Left lung (tissue), 10 donors: ENCODE measurements around the gene FAT1. TPM values are rescaled to one million over a fixed set of nuclear protein-coding genes. Genes with fewer than 3 reads are reported as not detected.

ENCODE experiments used
- ATAC-seq: fragments of 200-7000 bp; cut with Tn5 transposase; one replicate; pipeline ENCODE4 v1.9.1; 2020; ENCODE audit warnings: moderate library complexity
- DNase-seq, 4 donors: peaks; one replicate each; pipeline ENCODE4 v3.0.0-alpha.2; 2013 to 2020
- H3K27ac ChIP-seq, 2 donors: fragments of 200-600 bp; sonication (generic) in 1 of 2; one replicate each; pipeline versions ENCODE4 v1.5.0 to v1.8.0; 2020 to 2021
- H3K27me3 ChIP-seq, 2 donors: fragments of 200-600 bp; sonication (generic) in 1 of 2; one replicate each; pipeline versions ENCODE4 v1.5.0 to v1.8.0; 2020 to 2021
- H3K36me3 ChIP-seq, 2 donors: fragments of 200-600 bp; sonication (generic) in 1 of 2; one replicate each; pipeline versions ENCODE4 v1.5.0 to v1.8.0; 2020 to 2021
- H3K4me1 ChIP-seq, 2 donors: fragments of 200-600 bp; one replicate each; pipeline ENCODE4 v1.8.0; 2021
- H3K4me3 ChIP-seq, 2 donors: fragments of 200-600 bp; sonication (generic) in 1 of 2; one replicate each; pipeline versions ENCODE4 v1.5.0 to v1.8.0; 2020 to 2021; ENCODE audit warnings: mild to moderate bottlenecking in 1 of 2
- H3K9me3 ChIP-seq, 2 donors: fragments of 200-600 bp; sonication (generic) in 1 of 2; one replicate each; pipeline versions ENCODE4 v1.5.0 to v1.8.0; 2020 to 2021
- CTCF ChIP-seq, 2 donors: fragments of 200-600 bp; sonication (generic) in 1 of 2; IDR thresholded peaks; one replicate each; pipeline versions ENCODE4 v1.5.0 to v1.8.0; 2021; ENCODE audit warnings: antibody characterized with exemption in 2 of 2
- intact Hi-C, 2 donors: fragments of 100-400 bp; cut with DNase I; formaldehyde crosslinking; loops; one replicate each; pipeline versions ENCODE4 v1.11.2 to v1.14.2; 2022
- polyA plus RNA-seq, 6 donors: library from polyadenylated mRNA; unstranded; fragments of 120-200 nt; gene quantifications; one replicate each; pipeline ENCODE4 v1.2.1, GENCODE V29; 2013; ENCODE audit not compliant: insufficient read length in 6 of 6
- total RNA-seq, 2 donors: library from RNA; stranded (reverse); fragmentation: NEBNext Ultra II Directional; extraction: Animal tissue kit (Norgen Biotek cat#: 25700); gene quantifications; one replicate each; pipeline ENCODE4 v1.2.1, GENCODE V29; 2021
- donor health status: DM: no; HTN: yes; CAD: no.
- donor health status: DM: no; HTN: no; CAD: no.

FAT1 gene
- total and polyA plus RNA-seq, 8 donors, result 70.3 to 278 (median 232) TPM

GRCh38 chr4:186740822-186741221 is 17.2 kb upstream of the FAT1 start:
- no peak overlapping the region for H3K4me3 ChIP-seq
- H3K27ac ChIP-seq, result no peak overlapping the region
- H3K36me3 ChIP-seq, result no peaks in the 10 kb centered on the region
- intact Hi-C loops, result no loop called here
- no peak for ATAC-seq
- no peaks in the 10 kb centered on the region for H3K4me1 ChIP-seq
- DNase-seq, result no peak
- no peaks in the 10 kb centered on the region for H3K27me3 ChIP-seq
- no peaks in the 10 kb centered on the region for H3K9me3 ChIP-seq
- TF ChIP-seq CTCF (IDR thresholded peaks at IDR 0.05), result no peak

GRCh38 chr4:186739802-186740434 is 16.3 kb upstream of the FAT1 start:
- Histone ChIP-seq H3K27ac (no peak overlapping the region), H3K27me3 (no peaks in the 10 kb centered on the region), H3K4me1 (no peaks in the 10 kb centered on the region), H3K4me3 (no peak overlapping the region), H3K36me3 (no peaks in the 10 kb centered on the region), H3K9me3 (no peaks in the 10 kb centered on the region)
- intact Hi-C loops, result no loop called here
- DNase-seq (no peak), ATAC-seq (no peak)
- TF ChIP-seq CTCF (IDR thresholded peaks at IDR 0.05), result no peak

- no peaks in the 10 kb centered on the region for H3K4me1 ChIP-seq
- H3K36me3 ChIP-seq, result no peaks in the 10 kb centered on the region
- DNase-seq (no peak), ATAC-seq (no peak)
- no peaks in the 10 kb centered on the region for H3K9me3 ChIP-seq
- H3K27me3 ChIP-seq, result no peaks in the 10 kb centered on the region
- H3K27ac ChIP-seq, result no peak overlapping the region
- no peak overlapping the region for H3K4me3 ChIP-seq
- intact Hi-C loops, result no loop called here
- no peak for TF ChIP-seq CTCF (IDR thresholded peaks at IDR 0.05)
Measured at GRCh38 chr4:186739317-186739716, 15.7 kb upstream of the FAT1 start.

GRCh38 chr4:186738421-186738820 is 14.8 kb upstream of the FAT1 start:
- no peak overlapping the region for H3K27ac ChIP-seq
- ATAC-seq, result no peak

GRCh38 chr4:186737427-186737826 is 13.8 kb upstream of the FAT1 start:
- ATAC-seq, result no peak
- no peak overlapping the region for H3K4me3 ChIP-seq
- no peak for TF ChIP-seq CTCF (IDR thresholded peaks at IDR 0.05)
- no peaks in the 10 kb centered on the region for H3K9me3 ChIP-seq
- DNase-seq, result no peak
- H3K4me1 ChIP-seq, result no peaks in the 10 kb centered on the region
- intact Hi-C loops, result no loop called here
- no peaks in the 10 kb centered on the region for H3K27me3 ChIP-seq
- H3K36me3 ChIP-seq, result no peaks in the 10 kb centered on the region
- no peak overlapping the region for H3K27ac ChIP-seq

More at GRCh38 chr4:186738421-186738820, 14.8 kb upstream of the FAT1 start:
- Histone ChIP-seq H3K27me3 (no peaks in the 10 kb centered on the region), H3K36me3 (no peaks in the 10 kb centered on the region), H3K4me1 (no peaks in the 10 kb centered on the region), H3K9me3 (no peaks in the 10 kb centered on the region), H3K4me3 (no peak overlapping the region)
- no peak for TF ChIP-seq CTCF (IDR thresholded peaks at IDR 0.05)
- intact Hi-C loops, result no loop called here
- DNase-seq, result no peak
